Mesenchymal stem cell (in vitro differentiated cells and primary cell): ENCODE results near the gene HMG20A.

Experiments used
- DNase-seq: peaks from one replicate; pipeline ENCODE4 v3.0.0-alpha.2; 2013
- H2AFZ ChIP-seq: one replicate; pipeline ENCODE4 v1.6.1; 2013; ENCODE audit warnings: low read depth, mild to moderate bottlenecking, control low read depth, inconsistent platforms, low read length, moderate library complexity
- H2AK5ac ChIP-seq: 2 replicates; pipeline ENCODE4 v1.6.1; 2013; ENCODE audit warnings: low read length, moderate library complexity, mild to moderate bottlenecking, inconsistent platforms; ENCODE audit not compliant: severe bottlenecking
- H2BK120ac ChIP-seq: one replicate; pipeline ENCODE4 v1.6.1; 2013; ENCODE audit warnings: low read depth, mild to moderate bottlenecking, inconsistent platforms, low read length, moderate library complexity
- H2BK12ac ChIP-seq, 2 experiments: one replicate each; pipeline ENCODE4 v1.6.1; 2013; ENCODE audit warnings: inconsistent platforms in 2 of 2, low read length in 2 of 2, mild to moderate bottlenecking in 2 of 2, moderate library complexity in 2 of 2, control low read depth in 1 of 2
- H2BK15ac ChIP-seq: one replicate; pipeline ENCODE4 v1.6.1; 2013; ENCODE audit warnings: mild to moderate bottlenecking, low read depth, inconsistent platforms; ENCODE audit not compliant: poor library complexity, severe bottlenecking
- H2BK5ac ChIP-seq: 2 replicates; pipeline ENCODE4 v1.6.1; 2013; ENCODE audit warnings: low read depth, mild to moderate bottlenecking, low read length, control low read depth, inconsistent platforms; ENCODE audit not compliant: poor library complexity, severe bottlenecking
- H3K14ac ChIP-seq, 2 experiments: one replicate each; pipeline ENCODE4 v1.6.1; 2013; ENCODE audit warnings: inconsistent platforms in 2 of 2, low read length in 2 of 2, control low read depth in 1 of 2, mild to moderate bottlenecking in 1 of 2, moderate library complexity in 1 of 2
- H3K18ac ChIP-seq, 2 experiments: one replicate each; pipeline ENCODE4 v1.6.1; 2013; ENCODE audit warnings: inconsistent platforms in 2 of 2, low read length in 2 of 2, control low read depth in 1 of 2, low read depth in 1 of 2, mild to moderate bottlenecking in 1 of 2
- H3K23ac ChIP-seq, 2 experiments: one replicate each; pipeline ENCODE4 v1.6.1; 2013; ENCODE audit warnings: inconsistent platforms in 2 of 2, low read length in 2 of 2, mild to moderate bottlenecking in 2 of 2, moderate library complexity in 2 of 2, control low read depth in 1 of 2
- H3K27ac ChIP-seq: 2 replicates; pipeline ENCODE4 v1.5.1; 2013; ENCODE audit warnings: mild to moderate bottlenecking, moderate library complexity, low read length, control low read depth, inconsistent platforms; ENCODE audit not compliant: poor library complexity, severe bottlenecking
- H3K27me3 ChIP-seq, 2 experiments: 2 replicates each; pipeline versions ENCODE4 v1.6.1 to v1.7.0; 2013; ENCODE audit warnings: low read length in 2 of 2, mild to moderate bottlenecking in 2 of 2, moderate library complexity in 2 of 2, control low read depth in 1 of 2, inconsistent platforms in 1 of 2; ENCODE audit not compliant: control insufficient read depth in 1 of 2, insufficient read depth in 1 of 2
- H3K36me3 ChIP-seq, 2 experiments: 2 replicates each; pipeline versions ENCODE4 v1.6.1 to v1.7.0; 2013; ENCODE audit warnings: low read length in 2 of 2, control low read depth in 1 of 2, inconsistent platforms in 1 of 2, low read depth in 1 of 2, mild to moderate bottlenecking in 1 of 2; ENCODE audit not compliant: insufficient read depth in 2 of 2, control insufficient read depth in 1 of 2
- H3K4ac ChIP-seq, 2 experiments: one replicate each; pipeline ENCODE4 v1.6.1; 2013; ENCODE audit warnings: inconsistent platforms in 2 of 2, low read length in 2 of 2, mild to moderate bottlenecking in 2 of 2, moderate library complexity in 2 of 2, control low read depth in 1 of 2, low read depth in 1 of 2
- H3K4me1 ChIP-seq: 2 replicates; pipeline ENCODE4 v1.6.1; 2013; ENCODE audit warnings: low read depth, low read length, control low read depth; ENCODE audit not compliant: control insufficient read depth, insufficient read depth
- H3K4me2 ChIP-seq: 2 replicates; pipeline ENCODE4 v1.6.1; 2013; ENCODE audit warnings: low read length, mild to moderate bottlenecking, inconsistent platforms; ENCODE audit not compliant: poor library complexity, severe bottlenecking
- H3K4me3 ChIP-seq, 2 experiments: 2 replicates each; pipeline versions ENCODE4 v1.5.1 to v1.7.0; 2013; ENCODE audit warnings: low read length in 2 of 2, mild to moderate bottlenecking in 2 of 2, control low read depth in 1 of 2, low read depth in 1 of 2; ENCODE audit not compliant: insufficient read depth in 1 of 2
- H3K79me1 ChIP-seq: replicated peaks from 2 replicates; pipeline ENCODE4 v1.6.1; 2013; ENCODE audit warnings: mild to moderate bottlenecking, control low read depth, low read length, inconsistent platforms; ENCODE audit not compliant: poor library complexity, severe bottlenecking
- H3K9ac ChIP-seq: 2 replicates; pipeline ENCODE4 v1.7.0; 2013; ENCODE audit warnings: mild to moderate bottlenecking, low read length, moderate library complexity
- H3K9me3 ChIP-seq: 2 replicates; pipeline ENCODE4 v1.7.0; 2013; ENCODE audit warnings: mild to moderate bottlenecking, low read length; ENCODE audit not compliant: control insufficient read depth
- H4K8ac ChIP-seq: one replicate; pipeline ENCODE4 v1.6.1; 2013; ENCODE audit warnings: inconsistent platforms, mild to moderate bottlenecking, low read length, moderate library complexity
- H4K91ac ChIP-seq: one replicate; pipeline ENCODE4 v1.6.1; 2013; ENCODE audit warnings: mild to moderate bottlenecking, low read length, inconsistent platforms
- WGBS: methylation state at CpG from one replicate; pipeline ENCODE4 v1.1.7; 2013; ENCODE audit warnings: mixed read lengths; 5-methylcytosine and 5-hydroxymethylcytosine counted together

Gene HMG20A

GRCh38 chr15:77493324-77493907 lies 72.7 kb downstream of the HMG20A start:
- no peaks in the 10 kb centered on the region for H3K79me1 ChIP-seq
- H2BK12ac ChIP-seq, result peak overlapping the region; percentile 55 to 76
- peak; percentile 58 for DNase-seq
- no peak overlapping the region for H3K4me3 ChIP-seq
- peak overlapping the region in 1 of 2 experiments; percentile 68 for H3K14ac ChIP-seq
- H4K8ac ChIP-seq, result peak overlapping the region; percentile 42
- no peaks in the 10 kb centered on the region for H3K27me3 ChIP-seq
- H3K9me3 ChIP-seq, result no peaks in the 10 kb centered on the region
- H3K4me1 ChIP-seq, result peaks cover 21% of the 10 kb centered on the region
- no peak overlapping the region for H3K4me2 ChIP-seq
- H3K27ac ChIP-seq, result no peak overlapping the region
- H3K23ac ChIP-seq, result no peak overlapping the region
- H2AFZ ChIP-seq, result no peak overlapping the region
- H3K9ac ChIP-seq, result no peak overlapping the region
- H3K36me3 ChIP-seq, result no peaks in the 10 kb centered on the region
- peak overlapping the region in 1 of 2 experiments; percentile 37 for H3K18ac ChIP-seq
- 73% methylated on average over 3 of the region's 3 CpGs for WGBS
- H2BK120ac ChIP-seq, result no peak overlapping the region
- H2BK5ac ChIP-seq, result peak overlapping the region; percentile 20
- H2BK15ac ChIP-seq, result no peak overlapping the region
- peak overlapping the region in 1 of 2 experiments; percentile 81 for H3K4ac ChIP-seq
- no peak overlapping the region for H4K91ac ChIP-seq
- peak overlapping the region; percentile 68 for H2AK5ac ChIP-seq

DNA sequence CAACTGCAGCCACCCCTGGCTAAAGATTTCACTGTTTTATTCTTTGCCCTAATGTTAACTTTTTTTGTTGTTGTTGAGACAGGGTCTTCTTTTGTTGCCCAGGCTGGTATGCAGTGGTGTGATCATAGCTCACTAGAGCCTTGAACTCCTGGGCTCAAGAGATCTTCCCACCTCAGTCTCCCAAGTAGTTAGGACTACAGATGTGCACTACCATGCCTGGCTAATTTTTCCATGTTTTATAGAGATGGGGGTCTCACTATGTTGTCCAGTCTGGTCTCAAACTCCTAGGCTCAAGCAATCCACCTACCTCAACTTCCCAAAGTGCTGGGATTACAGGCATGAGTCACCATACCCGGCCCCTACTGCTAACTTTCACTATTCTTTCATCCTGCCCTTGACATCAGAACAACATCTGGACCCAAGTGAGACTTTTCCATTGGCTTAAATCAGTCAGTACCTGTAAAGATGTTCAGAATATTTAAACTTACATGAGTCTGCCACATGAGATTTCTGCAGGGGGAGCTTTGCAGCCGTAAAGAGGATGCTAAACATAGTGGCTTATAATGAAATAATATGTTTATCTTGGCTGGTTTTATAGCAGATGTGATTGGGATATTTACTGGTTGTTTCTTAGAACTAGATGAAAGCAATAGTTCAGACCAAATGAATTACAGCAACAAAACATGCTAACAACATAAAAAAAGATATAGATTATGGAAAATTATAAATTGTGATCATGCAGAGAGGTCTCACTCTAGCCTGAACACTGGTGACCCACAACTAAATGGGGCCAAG lies 73.6 kb downstream of the HMG20A start:
- WGBS, result 84% methylated on average over 2 of the region's 2 CpGs
- no peak overlapping the region for H2AFZ ChIP-seq
- H3K4me2 ChIP-seq, result no peak overlapping the region
- no peak overlapping the region for H4K91ac ChIP-seq
- H3K4me3 ChIP-seq, result no peak overlapping the region
- peaks cover 22% of the 10 kb centered on the region for H3K4me1 ChIP-seq
- H2AK5ac ChIP-seq, result no peak overlapping the region
- H3K27me3 ChIP-seq, result no peaks in the 10 kb centered on the region
- no peak overlapping the region for H3K4ac ChIP-seq
- no peak overlapping the region for H3K9ac ChIP-seq
- H3K36me3 ChIP-seq, result no peaks in the 10 kb centered on the region
- no peak overlapping the region for H3K27ac ChIP-seq
- no peak overlapping the region for H3K14ac ChIP-seq
- no peak overlapping the region for H2BK15ac ChIP-seq
- H3K23ac ChIP-seq, result no peak overlapping the region
- no peak overlapping the region for H3K18ac ChIP-seq
- no peak for DNase-seq
- no peak overlapping the region for H4K8ac ChIP-seq
- no peaks in the 10 kb centered on the region for H3K9me3 ChIP-seq
- no peak overlapping the region for H2BK12ac ChIP-seq
- H2BK120ac ChIP-seq, result no peak overlapping the region
- no peaks in the 10 kb centered on the region for H3K79me1 ChIP-seq
- H2BK5ac ChIP-seq, result no peak overlapping the region

- Histone ChIP-seq H2BK5ac (no peak overlapping the region), H2BK15ac (no peak overlapping the region), H3K23ac (no peak overlapping the region), H2AK5ac (no peak overlapping the region), H4K8ac (no peak overlapping the region), H3K4ac (no peak overlapping the region), H3K9me3 (no peaks in the 10 kb centered on the region), H3K14ac (no peak overlapping the region), H3K27me3 (no peaks in the 10 kb centered on the region), H4K91ac (no peak overlapping the region), H3K27ac (no peak overlapping the region), H3K79me1 (no peaks in the 10 kb centered on the region), H3K4me2 (no peak overlapping the region), H3K9ac (no peak overlapping the region), H3K4me3 (no peak overlapping the region), H3K36me3 (no peaks in the 10 kb centered on the region), H2BK12ac (no peak overlapping the region), H2BK120ac (no peak overlapping the region), H2AFZ (no peak overlapping the region), H3K18ac (peak overlapping the region in 1 of 2 experiments; percentile 21), H3K4me1 (peaks cover 22% of the 10 kb centered on the region)
- DNase-seq, result no peak
- WGBS, result 88% methylated on average over 5 of the region's 7 CpGs
These were observed 74.3 kb downstream of the HMG20A start for GRCh38 chr15:77494964-77495363.

GRCh38 chr15:77495838-77496596 lies 75.3 kb downstream of the HMG20A start:
- Histone ChIP-seq H3K27me3 (no peaks in the 10 kb centered on the region), H3K4me2 (no peak overlapping the region), H2BK12ac (peak overlapping the region in 1 of 2 experiments; percentile 40), H4K91ac (no peak overlapping the region), H3K36me3 (no peaks in the 10 kb centered on the region), H2BK5ac (no peak overlapping the region), H3K14ac (peak overlapping the region in 1 of 2 experiments; percentile 69), H2BK15ac (no peak overlapping the region), H3K23ac (no peak overlapping the region), H3K9ac (peak overlapping the region; percentile 65), H2AK5ac (peak overlapping the region; percentile 12), H3K4me1 (peaks cover 22% of the 10 kb centered on the region), H3K79me1 (no peaks in the 10 kb centered on the region), H3K27ac (peak overlapping the region; percentile 48), H4K8ac (peak overlapping the region; percentile 2), H2BK120ac (no peak overlapping the region), H2AFZ (no peak overlapping the region), H3K4me3 (peak overlapping the region in 1 of 2 experiments; percentile 34), H3K4ac (peak overlapping the region in 1 of 2 experiments; percentile 67), H3K9me3 (no peaks in the 10 kb centered on the region), H3K18ac (peak overlapping the region; percentile 34 to 37)
- 56% methylated on average over 7 of the region's 10 CpGs for WGBS
- DNase-seq, result no peak
